GM18508 (cell line): ENCODE results near the gene TRIM49C.
"Not testable (repeated sequence)": the region's sequence is repeated elsewhere in the genome, so short reads cannot be mapped to it uniquely, and the experiment has no call there.

Experiments
- ATAC-seq: cut with Tn5 transposase; IDR thresholded peaks from one replicate; pipeline ENCODE4 v1.9.1; 2021; ENCODE audit warnings: moderate number of reproducible peaks; ENCODE audit not compliant: insufficient read depth, unreplicated experiment

Gene TRIM49C, protein sequence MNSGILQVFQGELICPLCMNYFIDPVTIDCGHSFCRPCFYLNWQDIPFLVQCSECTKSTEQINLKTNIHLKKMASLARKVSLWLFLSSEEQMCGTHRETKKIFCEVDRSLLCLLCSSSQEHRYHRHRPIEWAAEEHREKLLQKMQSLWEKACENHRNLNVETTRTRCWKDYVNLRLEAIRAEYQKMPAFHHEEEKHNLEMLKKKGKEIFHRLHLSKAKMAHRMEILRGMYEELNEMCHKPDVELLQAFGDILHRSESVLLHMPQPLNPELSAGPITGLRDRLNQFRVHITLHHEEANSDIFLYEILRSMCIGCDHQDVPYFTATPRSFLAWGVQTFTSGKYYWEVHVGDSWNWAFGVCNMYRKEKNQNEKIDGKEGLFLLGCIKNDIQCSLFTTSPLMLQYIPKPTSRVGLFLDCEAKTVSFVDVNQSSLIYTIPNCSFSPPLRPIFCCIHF

DNA sequence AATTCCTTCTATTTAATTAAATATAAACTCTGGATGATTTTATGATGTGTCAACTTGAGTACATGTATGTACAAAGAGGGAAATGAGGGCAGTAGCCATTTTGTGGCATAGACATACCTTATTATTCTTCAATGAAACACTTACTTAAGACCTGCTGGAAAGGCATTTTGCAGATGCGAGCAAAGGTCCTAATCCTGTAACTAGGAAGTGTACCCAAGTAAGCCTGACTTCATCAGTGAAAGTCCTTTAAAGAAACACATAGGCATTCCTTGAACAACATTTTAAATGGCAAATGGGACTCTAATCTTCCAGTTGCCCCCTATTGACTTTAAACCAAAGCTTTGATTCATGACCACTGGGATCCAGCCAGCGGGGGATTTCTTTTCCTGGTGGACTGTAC, at the start of gene TRIM49C:
Gene TRIM49C (plus strand): TSS at position 301 of the 400 bp plus-strand sequence. CDS start 4,106 bp downstream, outside the sequence.
- not testable (repeated sequence) for ATAC-seq

DNA sequence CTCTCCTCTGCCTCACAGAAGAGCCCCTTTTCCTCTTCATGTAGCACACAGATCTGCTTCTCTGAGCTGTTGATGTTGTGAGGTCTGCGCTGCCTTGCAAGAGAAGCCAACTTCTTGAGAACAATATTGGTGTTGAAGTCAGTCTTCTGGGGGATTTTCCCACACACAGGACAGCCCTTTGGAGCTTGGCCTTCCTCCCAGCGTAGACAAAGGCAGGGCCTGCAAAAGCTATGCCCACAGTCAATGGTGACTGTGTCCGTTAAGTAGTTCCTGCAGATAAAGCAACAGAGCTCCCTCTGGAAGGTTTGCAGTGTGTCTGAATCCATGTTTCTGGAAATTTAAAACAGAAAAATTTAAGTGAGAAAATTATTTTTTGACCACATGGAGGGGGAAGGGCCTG, 6.7 kb upstream of the TRIM49C start:
- ATAC-seq: not testable (repeated sequence)

DNA sequence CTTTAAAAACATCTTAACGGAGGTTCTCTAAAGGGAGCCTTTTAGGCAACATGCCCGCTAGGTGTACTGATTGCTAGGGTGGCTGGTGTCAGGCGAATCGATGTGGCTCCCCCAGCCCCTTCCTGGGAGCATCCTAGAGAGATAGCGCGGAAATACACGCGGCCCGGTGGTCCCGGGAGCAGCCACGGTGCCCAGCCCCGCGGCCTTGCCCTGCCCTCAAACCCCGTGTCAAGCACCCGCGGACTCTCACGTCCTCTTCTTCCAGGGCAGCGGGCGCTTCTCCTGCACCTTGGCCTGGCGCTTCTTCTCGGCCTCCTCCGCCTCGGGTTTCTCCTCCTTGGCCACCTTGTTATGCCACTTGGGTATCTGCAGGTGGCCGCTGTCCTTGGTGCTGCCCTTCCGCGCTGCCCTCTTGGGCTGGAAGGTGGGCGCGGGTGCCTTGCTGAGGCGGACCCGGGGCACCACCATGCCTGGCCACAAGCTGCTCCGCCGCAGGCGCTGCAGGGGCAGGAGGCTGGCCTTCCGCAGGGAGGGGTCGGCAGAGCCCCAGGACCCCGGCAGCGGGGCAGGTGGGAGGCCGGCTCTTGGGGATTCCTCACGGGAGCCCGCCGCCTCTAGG, 20.8 kb downstream of the TRIM49C start:
- not testable (repeated sequence) for ATAC-seq

DNA sequence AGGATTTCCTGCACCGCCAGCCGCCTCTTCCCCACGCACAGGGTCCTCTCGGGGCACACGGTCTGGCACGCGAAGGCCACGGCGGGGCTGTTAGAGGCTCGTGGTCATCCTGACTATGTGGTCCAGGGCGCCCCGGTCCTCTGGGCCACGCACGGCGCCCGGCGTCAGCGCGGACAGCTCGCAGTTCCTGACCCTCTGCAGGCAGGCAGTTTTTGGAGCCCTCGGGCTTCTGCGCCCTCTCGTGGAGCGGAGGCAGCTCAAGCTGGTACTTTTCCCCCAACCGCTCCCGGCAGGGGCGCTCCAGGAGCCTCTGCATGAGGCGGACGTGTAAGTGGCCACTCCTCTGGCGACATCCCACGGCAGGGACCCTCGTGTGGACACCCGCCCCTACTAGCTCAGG, 21.4 kb downstream of the TRIM49C start:
- not testable (repeated sequence) for ATAC-seq

DNA sequence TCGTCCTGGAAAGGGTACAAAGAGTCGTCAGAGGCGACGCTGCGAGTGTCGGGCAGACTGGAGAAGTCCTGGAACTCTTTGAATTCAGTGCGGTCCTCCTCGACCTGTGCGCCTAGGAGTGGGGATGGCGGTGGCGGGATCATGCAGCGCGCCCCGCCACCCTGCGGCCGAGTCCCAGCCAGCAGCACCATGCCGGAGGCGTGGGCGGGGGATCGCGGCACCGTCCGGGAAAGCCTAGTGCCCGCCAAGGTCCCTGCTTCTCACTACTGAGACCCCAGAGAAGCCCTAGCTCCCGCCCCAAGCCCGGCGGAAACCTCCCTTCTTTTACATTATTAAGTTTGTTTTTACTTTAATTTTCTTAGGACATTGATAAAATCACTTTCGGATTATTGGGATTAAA, 22.6 kb downstream of the TRIM49C start:
- ATAC-seq: not testable (repeated sequence)

DNA sequence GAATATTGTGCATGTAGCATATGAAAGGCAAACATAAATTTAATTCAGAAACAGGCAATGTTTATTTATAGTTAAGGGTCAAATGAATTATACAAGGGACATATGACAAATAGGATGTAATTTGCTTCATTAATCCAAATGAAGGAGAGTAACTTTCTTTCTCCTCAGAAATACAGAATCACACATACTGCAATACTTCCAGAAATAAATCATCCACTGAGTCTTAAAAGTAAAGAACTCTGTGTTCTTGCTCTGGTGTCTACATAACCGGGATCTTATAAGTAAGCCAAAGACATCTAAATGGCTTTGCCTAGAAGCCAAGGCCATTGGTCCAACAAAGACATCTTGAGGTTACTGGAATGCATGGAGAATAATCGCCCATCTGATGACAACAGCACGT, 54.7 kb downstream of the TRIM49C start, which contains the start of gene UBTFL1:
Gene UBTFL1 (plus strand): TSS at position 301 of the 400 bp plus-strand sequence. CDS start 0 bp downstream, at position 301.
- ATAC-seq: not testable (repeated sequence)

DNA sequence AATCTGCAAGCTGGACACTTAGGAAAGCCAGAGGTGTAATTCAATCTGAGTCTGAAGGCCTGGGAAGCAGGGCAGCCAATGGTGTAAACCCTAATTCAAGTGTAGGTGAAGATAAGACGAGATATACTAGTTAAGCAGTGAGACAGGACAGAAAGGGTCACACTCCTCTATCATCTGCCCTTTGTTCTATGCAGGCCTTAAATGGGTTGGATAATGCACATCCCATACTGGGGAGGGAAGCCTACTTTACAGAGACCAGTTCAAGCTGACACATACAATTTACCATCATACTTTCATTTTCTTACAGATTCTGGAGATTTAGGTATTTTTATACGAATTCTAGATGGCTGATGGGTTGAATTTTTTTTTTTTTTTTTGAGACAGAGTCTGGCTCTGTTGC, 57.8 kb downstream of the TRIM49C start:
- not testable (repeated sequence) for ATAC-seq
